Omental fat pad (tissue), 4 donors: ENCODE measurements around the gene UNC5A. TPM values are rescaled to one million over a fixed set of nuclear protein-coding genes. Genes with fewer than 3 reads are reported as not detected.

Source experiments
- ATAC-seq: fragments of 150-250 bp; one replicate; pipeline ENCODE4 v1.9.1; 2016; ENCODE audit warnings: mild to moderate bottlenecking, moderate library complexity; ENCODE audit not compliant: low FRiP score
- DNase-seq: peaks from one replicate; pipeline ENCODE4 v3.0.0-alpha.2; 2019; ENCODE audit warnings: low spot score
- CTCF ChIP-seq, 3 donors: fragments of 450-650 bp; IDR thresholded peaks; one replicate each; pipeline ENCODE4 v1.5.1; 2016 to 2017; ENCODE audit warnings: antibody characterized with exemption in 3 of 3, mild to moderate bottlenecking in 3 of 3, moderate library complexity in 2 of 3
- total RNA-seq, 4 donors: library from RNA; depleted of rRNA; stranded (reverse); fragments of >200 nt; gene quantifications; one replicate each; pipeline ENCODE4 v1.1.0, GENCODE V29; 2016

UNC5A gene
- total RNA-seq, 4 donors from 2014 or later, result 0.12 to 0.75 (median 0.28) TPM; not detected in 1

GRCh38 chr5:176810687-176811501 lies 535 bp downstream of the UNC5A start:
- no peak for DNase-seq
- ATAC-seq, result no peak
- no peak for TF ChIP-seq CTCF (IDR thresholded peaks at IDR 0.05)

- DNase-seq, result no peak
- ATAC-seq, result no peak
- no peak for TF ChIP-seq CTCF (IDR thresholded peaks at IDR 0.05)
Measured at GRCh38 chr5:176812269-176813259, 2.2 kb downstream of the UNC5A start.

GRCh38 chr5:176813587-176814312 lies 3.4 kb downstream of the UNC5A start:
- no peak for TF ChIP-seq CTCF (IDR thresholded peaks at IDR 0.05)
- DNase-seq (no peak), ATAC-seq (no peak)

GRCh38 chr5:176814313-176814685 lies 3.9 kb downstream of the UNC5A start:
- ATAC-seq (no peak), DNase-seq (no peak)
- no peak for TF ChIP-seq CTCF (IDR thresholded peaks at IDR 0.05)

GRCh38 chr5:176814836-176815438 lies 4.6 kb downstream of the UNC5A start:
- no peak for ATAC-seq

More at GRCh38 chr5:176814836-176815438, 4.6 kb downstream of the UNC5A start:
- DNase-seq, result no peak
- TF ChIP-seq CTCF (IDR thresholded peaks at IDR 0.05), result no peak
